AG04449 (cell line): ENCODE measurements around the gene FHOD3.

Source experiments
- CTCF ChIA-PET: fragments of 350-600 bp; formaldehyde crosslinking; extraction: SDS; loops from one replicate; lab custom pipeline; 2021; ENCODE audit warnings: antibody characterized with exemption; lab: Yijun Ruan, JAX
- POLR2A ChIA-PET: fragments of 400-600, 350-600 bp; formaldehyde crosslinking; extraction: SDS; loops from one replicate; lab custom pipeline; 2020; ENCODE audit warnings: antibody characterized with exemption, inconsistent platforms; lab: Yijun Ruan, JAX
- DNase-seq: peaks from one replicate; pipeline ENCODE4 v3.0.0-alpha.2; 2010; ENCODE audit warnings: low read depth, low spot score
- H3K4me3 ChIP-seq: 2 replicates; pipeline ENCODE4 v1.5.1; 2011; ENCODE audit warnings: low read depth, mild to moderate bottlenecking, control low read depth, low read length
- TF ChIP-seq, protein P1 (sequence below): IDR thresholded peaks from one replicate; pipeline ENCODE4 v1.5.1; 2011; ENCODE audit warnings: mild to moderate bottlenecking, moderate library complexity, low read length, control low read depth, inconsistent platforms; ENCODE audit not compliant: insufficient read depth; ENCODE audit errors: missing control alignments

FHOD3 gene

DNA sequence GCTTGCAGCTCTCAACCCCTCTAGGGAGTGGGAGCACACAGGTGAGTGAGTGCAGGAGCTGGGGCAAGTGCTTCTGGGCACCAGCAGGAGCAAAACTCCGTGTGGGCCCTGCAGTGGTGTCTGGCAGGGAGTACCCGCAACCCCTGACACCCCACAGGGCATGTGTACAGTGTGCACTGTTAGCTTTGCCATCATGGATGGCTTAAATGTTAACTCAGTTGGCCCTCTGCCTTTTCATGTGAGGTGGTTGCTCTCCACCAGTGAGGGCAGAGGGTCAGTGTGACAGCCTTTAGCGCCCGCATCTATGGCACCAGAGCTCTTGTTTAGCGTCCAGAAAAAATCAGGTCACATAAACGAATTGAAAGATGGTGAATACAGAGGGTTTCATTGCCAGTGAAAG lies 438.6 kb downstream of the FHOD3 start:
- no peak for DNase-seq
- CTCF ChIA-PET: no interaction called here
- TF ChIP-seq, protein P1, sequence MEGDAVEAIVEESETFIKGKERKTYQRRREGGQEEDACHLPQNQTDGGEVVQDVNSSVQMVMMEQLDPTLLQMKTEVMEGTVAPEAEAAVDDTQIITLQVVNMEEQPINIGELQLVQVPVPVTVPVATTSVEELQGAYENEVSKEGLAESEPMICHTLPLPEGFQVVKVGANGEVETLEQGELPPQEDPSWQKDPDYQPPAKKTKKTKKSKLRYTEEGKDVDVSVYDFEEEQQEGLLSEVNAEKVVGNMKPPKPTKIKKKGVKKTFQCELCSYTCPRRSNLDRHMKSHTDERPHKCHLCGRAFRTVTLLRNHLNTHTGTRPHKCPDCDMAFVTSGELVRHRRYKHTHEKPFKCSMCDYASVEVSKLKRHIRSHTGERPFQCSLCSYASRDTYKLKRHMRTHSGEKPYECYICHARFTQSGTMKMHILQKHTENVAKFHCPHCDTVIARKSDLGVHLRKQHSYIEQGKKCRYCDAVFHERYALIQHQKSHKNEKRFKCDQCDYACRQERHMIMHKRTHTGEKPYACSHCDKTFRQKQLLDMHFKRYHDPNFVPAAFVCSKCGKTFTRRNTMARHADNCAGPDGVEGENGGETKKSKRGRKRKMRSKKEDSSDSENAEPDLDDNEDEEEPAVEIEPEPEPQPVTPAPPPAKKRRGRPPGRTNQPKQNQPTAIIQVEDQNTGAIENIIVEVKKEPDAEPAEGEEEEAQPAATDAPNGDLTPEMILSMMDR: no peak
- H3K4me3 ChIP-seq: no peak overlapping the region
- POLR2A ChIA-PET: no interaction called here

DNA sequence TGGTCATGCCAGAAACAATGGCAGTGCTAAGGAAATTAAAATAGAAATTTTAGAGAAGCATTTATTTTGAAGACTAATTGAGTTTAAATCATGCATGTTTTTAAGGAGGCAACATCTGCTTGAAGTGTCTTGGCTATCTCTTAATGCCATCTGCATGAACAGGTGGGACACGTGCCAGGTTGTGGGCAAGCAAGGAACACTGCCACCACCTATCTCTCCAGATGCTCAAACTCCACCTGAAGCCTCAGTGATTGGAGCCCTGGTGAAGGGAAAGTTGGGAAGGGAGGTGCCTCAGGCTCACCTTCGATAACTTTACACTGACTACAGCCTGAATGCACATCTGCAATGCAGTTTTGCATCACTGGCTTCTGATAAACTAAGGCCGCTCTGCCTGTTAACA lies 439.8 kb downstream of the FHOD3 start:
- TF ChIP-seq, protein P1: no peak
- no peak for DNase-seq
- ChIA-PET POLR2A (no interaction called here), CTCF (interaction anchor here (0.7 kb wide), 1 partner anchor 18 kb away, joined by 3 read pairs; no protein-coding TSS in a partner anchor)
- H3K4me3 ChIP-seq: no peak overlapping the region

DNA sequence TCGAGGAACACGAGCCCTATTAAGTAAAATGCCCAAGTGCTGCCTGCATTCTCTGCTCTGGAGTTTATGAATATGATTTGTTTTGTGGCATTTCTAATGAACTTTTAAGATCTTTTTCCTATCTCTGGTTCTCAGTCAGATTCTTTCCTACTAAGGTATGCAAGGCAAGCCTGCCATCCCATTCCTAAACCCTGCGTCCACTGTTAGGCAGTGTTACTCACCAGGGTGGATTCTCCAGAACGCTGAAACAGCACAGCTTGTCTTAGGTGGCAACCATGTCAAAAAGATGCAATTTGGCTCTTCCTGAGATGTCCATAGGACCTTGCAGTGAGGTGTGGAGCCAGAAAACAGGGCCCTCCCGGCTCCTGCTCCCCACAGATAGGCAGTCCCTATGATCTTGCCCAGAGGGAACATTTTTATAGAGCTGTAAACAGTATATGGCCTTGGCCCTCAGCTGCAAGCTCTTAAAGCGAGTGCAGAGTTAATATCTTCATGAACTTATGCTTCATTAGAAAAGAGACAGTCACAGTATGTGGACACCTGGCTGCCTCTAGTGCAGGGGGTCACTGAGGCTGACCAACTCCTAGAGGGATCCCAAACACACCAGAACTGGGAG lies 446.9 kb downstream of the FHOD3 start:
- ChIA-PET CTCF (interaction anchor here (0.9 to 4.0 kb wide), 4 partner anchors 10 to 57 kb away, joined by 3 to 27 read pairs (median 6); no protein-coding TSS in a partner anchor), POLR2A (no interaction called here)
- peak; percentile 45 for DNase-seq
- no peak overlapping the region for H3K4me3 ChIP-seq
- TF ChIP-seq, protein P1: no peak

DNA sequence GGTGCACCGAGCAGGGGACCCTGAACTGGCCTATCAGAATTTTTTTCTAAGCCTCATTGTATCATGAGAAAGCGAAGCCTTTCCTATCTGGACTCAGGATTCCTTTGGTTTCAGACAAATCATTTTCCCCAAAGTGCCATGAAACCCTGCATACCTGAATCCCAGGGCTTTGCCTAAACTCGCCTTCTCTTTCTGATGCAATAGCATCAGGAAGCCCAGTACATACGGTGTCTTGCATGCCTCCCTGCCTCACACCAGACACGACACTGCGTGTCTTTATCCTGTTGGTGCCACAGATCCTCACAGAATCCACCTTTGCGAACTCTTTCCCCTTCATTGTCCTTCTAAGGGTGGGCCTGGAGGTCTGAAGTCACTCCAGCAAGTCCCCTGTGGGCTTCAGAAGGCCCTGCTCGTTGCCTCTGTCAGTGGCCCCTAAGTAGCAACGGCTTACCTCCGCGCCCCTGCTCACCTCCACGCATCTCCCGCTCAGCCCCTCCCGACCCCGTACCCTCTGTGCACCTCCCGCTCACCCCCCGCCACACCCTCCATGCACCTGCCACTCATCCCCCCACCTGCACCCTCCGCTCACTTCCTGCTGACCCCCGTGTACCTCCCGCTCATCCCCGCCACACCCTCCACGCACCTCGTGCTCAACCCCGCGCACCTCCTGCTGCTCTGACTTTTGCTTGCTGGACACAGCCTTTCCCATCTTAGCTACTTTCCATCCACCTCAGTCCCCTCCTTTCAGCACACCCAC lies 447.9 kb downstream of the FHOD3 start:
- H3K4me3 ChIP-seq: no peak overlapping the region
- DNase-seq: no peak
- ChIA-PET CTCF (interaction anchor here (4.0 kb wide), 1 partner anchor 58 kb away, joined by 27 read pairs; no protein-coding TSS in a partner anchor), POLR2A (no interaction called here)
- TF ChIP-seq, protein P1: no peak

DNA sequence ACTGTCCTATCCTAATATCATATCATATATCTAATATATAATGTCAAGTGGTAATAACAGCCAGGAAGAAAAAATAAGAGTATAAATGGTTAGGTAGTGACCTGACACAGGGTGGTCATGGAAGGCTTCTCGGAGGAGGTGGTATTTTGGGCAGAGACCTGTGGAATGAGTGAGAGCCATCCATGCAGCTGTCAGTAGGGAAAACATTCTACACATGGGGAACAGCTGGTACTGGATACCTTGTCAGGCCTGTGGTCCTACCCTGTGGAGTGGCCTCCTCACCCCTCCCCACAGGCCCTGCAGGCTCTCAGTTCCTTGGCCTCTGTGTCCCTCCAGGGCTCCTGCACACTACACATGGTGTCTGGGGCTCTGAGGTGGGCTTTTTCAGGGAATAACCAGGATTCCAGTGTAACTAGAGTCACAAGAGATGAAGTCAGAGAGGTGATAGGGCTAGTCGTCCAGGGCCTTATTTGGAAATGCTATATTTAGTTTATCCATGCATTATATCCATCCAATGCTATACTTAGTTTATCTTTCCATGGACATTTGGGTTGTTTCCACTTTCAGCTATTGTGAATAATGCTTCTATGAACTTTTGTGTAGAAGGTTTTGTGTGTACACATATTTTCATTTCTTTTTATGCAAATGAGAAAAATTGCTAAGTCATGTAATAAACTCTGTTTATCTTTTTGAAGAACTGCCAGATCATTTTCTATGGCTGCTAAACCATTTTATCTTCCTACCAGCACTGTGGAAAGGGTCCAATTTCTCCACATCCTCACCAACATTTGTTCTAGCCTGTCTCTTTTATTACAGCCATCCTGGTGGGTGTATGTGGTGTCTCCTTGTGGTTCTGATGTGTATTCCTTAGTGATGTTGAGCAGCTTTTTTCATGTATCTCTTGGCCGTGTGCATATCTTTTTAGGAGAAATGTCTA lies 455.7 kb downstream of the FHOD3 start:
- ChIA-PET POLR2A (no interaction called here), CTCF (interaction anchor here (0.9 to 3.2 kb wide), 3 partner anchors 65 to 655 kb away, joined by 3 to 20 read pairs (median 3); no protein-coding TSS in a partner anchor)
- TF ChIP-seq, protein P1: no peak

DNA sequence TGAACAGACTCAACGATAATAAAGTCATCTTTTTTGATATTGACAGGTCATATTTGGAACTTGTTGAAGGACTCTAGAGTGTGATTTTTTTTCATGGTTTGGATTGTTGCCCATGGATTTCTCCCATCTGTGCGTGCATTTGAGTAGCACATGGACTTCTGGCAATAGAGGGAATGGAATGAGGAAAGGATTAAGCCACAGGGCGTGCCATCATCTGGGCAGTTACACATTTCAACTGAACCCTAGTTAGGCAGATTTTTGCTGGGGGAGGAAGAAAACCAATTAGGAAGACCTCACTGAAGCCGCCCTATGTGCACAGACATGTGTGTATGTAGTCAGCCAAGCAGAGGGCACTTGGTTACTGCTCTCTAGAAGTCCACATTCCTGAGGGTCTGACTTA lies 458.7 kb downstream of the FHOD3 start:
- H3K4me3 ChIP-seq: no peak overlapping the region
- TF ChIP-seq, protein P1: no peak
- ChIA-PET CTCF (interaction anchor here (0.6 to 6.9 kb wide), 12 partner anchors 11 to 1000 kb away, joined by 3 to 113 read pairs (median 6); no protein-coding TSS in a partner anchor), POLR2A (no interaction called here)
- no peak for DNase-seq

More for the DNA sequence above, 455.7 kb downstream of the FHOD3 start:
- no peak for DNase-seq
- H3K4me3 ChIP-seq: no peak overlapping the region
